Neutrophil (primary cell): ENCODE results near the gene UBTD1.
A peak's percentile ranks its signal among the peaks of the same experiment; 100 is the strongest.

Source experiments
- H3K27ac ChIP-seq: fragments of 200-600 bp; sonication (generic); 2 replicates; pipeline ENCODE4 v1.5.1; 2016; ENCODE audit warnings: mild to moderate bottlenecking, moderate library complexity
- H3K27me3 ChIP-seq: fragments of 200-600 bp; sonication (generic); 2 replicates; pipeline ENCODE4 v1.6.0; 2016; ENCODE audit warnings: mild to moderate bottlenecking
- H3K36me3 ChIP-seq: fragments of 200-600 bp; sonication (generic); 2 replicates; pipeline ENCODE4 v1.5.1; 2017
- H3K4me1 ChIP-seq, 2 experiments: fragments of 200-600 bp in 1 of 2; sonication (generic) in 1 of 2; 1 replicate in 1 of 2; 2 replicates in 1 of 2; pipeline versions ENCODE4 v1.5.1 to v1.6.1; 2013 to 2016; ENCODE audit warnings: low read depth in 1 of 2, low read length in 1 of 2, mild to moderate bottlenecking in 1 of 2, moderate library complexity in 1 of 2; ENCODE audit not compliant: control insufficient read depth in 1 of 2, insufficient read depth in 1 of 2
- H3K4me3 ChIP-seq, 2 experiments: fragments of 200-600 bp in 1 of 2; sonication (generic) in 1 of 2; 1 replicate in 1 of 2; 2 replicates in 1 of 2; pipeline ENCODE4 v1.5.1; 2013 to 2016; ENCODE audit warnings: low read depth in 1 of 2, low read length in 1 of 2, mild to moderate bottlenecking in 1 of 2, moderate library complexity in 1 of 2
- H3K9me3 ChIP-seq: fragments of 200-600 bp; sonication (generic); 2 replicates; pipeline ENCODE4 v1.5.1; 2016
- CTCF ChIP-seq: fragments of 200-600 bp; sonication (generic); IDR thresholded peaks from 2 replicates; pipeline ENCODE4 v1.5.1; 2016; ENCODE audit warnings: antibody characterized with exemption

Gene UBTD1

GRCh38 chr10:97502916-97503315, 4.2 kb downstream of the UBTD1 start:
- H3K27me3 ChIP-seq = no peaks in the 10 kb centered on the region
- TF ChIP-seq CTCF = no peak
- peaks cover 67 to 70% of the 10 kb centered on the region in 2 experiments for H3K4me1 ChIP-seq
- no peaks in the 10 kb centered on the region for H3K9me3 ChIP-seq
- peak overlapping the region in 1 of 2 experiments; percentile 9 for H3K4me3 ChIP-seq
- no peaks in the 10 kb centered on the region for H3K36me3 ChIP-seq
- peak overlapping the region; percentile 64 for H3K27ac ChIP-seq

- Histone ChIP-seq H3K9me3 (no peaks in the 10 kb centered on the region), H3K4me3 (peak overlapping the region in 1 of 2 experiments; percentile 9), H3K27me3 (no peaks in the 10 kb centered on the region), H3K4me1 (peaks cover 67 to 70% of the 10 kb centered on the region in 2 experiments), H3K36me3 (no peaks in the 10 kb centered on the region), H3K27ac (peak overlapping the region; percentile 64)
- TF ChIP-seq CTCF = no peak
These were observed 4.7 kb downstream of the UBTD1 start for GRCh38 chr10:97503406-97503805.

- H3K9me3 ChIP-seq = no peaks in the 10 kb centered on the region
These were observed 6.4 kb downstream of the UBTD1 start for GRCh38 chr10:97505152-97505551.

GRCh38 chr10:97506199-97506991, 7.7 kb downstream of the UBTD1 start:
- no peaks in the 10 kb centered on the region for H3K9me3 ChIP-seq
- peaks cover 7% of the 10 kb centered on the region for H3K36me3 ChIP-seq
- no peak for TF ChIP-seq CTCF
- H3K27ac ChIP-seq = peak overlapping the region; percentile 52
- no peaks in the 10 kb centered on the region for H3K27me3 ChIP-seq
- H3K4me1 ChIP-seq = peaks cover 49 to 52% of the 10 kb centered on the region in 2 experiments
- no peak overlapping the region for H3K4me3 ChIP-seq

More at GRCh38 chr10:97505152-97505551, 6.4 kb downstream of the UBTD1 start:
- Histone ChIP-seq H3K36me3 (no peaks in the 10 kb centered on the region), H3K27me3 (no peaks in the 10 kb centered on the region), H3K4me1 (peaks cover 61 to 64% of the 10 kb centered on the region in 2 experiments), H3K27ac (peak overlapping the region; percentile 52), H3K4me3 (no peak overlapping the region)
- no peak for TF ChIP-seq CTCF

GRCh38 chr10:97508342-97508741, 9.6 kb downstream of the UBTD1 start:
- Histone ChIP-seq H3K4me3 (no peak overlapping the region), H3K9me3 (no peaks in the 10 kb centered on the region), H3K27me3 (no peaks in the 10 kb centered on the region), H3K4me1 (peaks cover 31 to 35% of the 10 kb centered on the region in 2 experiments), H3K27ac (no peak overlapping the region), H3K36me3 (peaks cover 7% of the 10 kb centered on the region)
- TF ChIP-seq CTCF = no peak
